Glutamatergic neuron (in vitro differentiated cells): Measurements from ENCODE around the gene TRAF2. TPM values are rescaled to one million over a fixed set of nuclear protein-coding genes. Genes with fewer than 3 reads are reported as not detected.

Source experiments
- DNase-seq: peaks from one replicate; pipeline ENCODE4 v3.0.0; 2022
- H3K27ac Mint-ChIP-seq: one replicate; pipeline ENCODE4 v1.8.0; 2020; ENCODE audit warnings: mild to moderate bottlenecking, mixed read lengths, inconsistent platforms; ENCODE audit not compliant: unreplicated experiment
- H3K27me3 Mint-ChIP-seq: one replicate; pipeline ENCODE4 v1.8.0; 2020; ENCODE audit warnings: mild to moderate bottlenecking, moderate library complexity, mixed read lengths, inconsistent platforms; ENCODE audit not compliant: unreplicated experiment
- H3K36me3 Mint-ChIP-seq: one replicate; pipeline ENCODE4 v1.8.0; 2020; ENCODE audit warnings: mild to moderate bottlenecking, mixed read lengths, inconsistent platforms; ENCODE audit not compliant: unreplicated experiment
- H3K4me1 Mint-ChIP-seq: one replicate; pipeline ENCODE4 v1.8.0; 2020; ENCODE audit warnings: mild to moderate bottlenecking, low read depth, mixed read lengths, inconsistent platforms; ENCODE audit not compliant: unreplicated experiment
- H3K4me3 Mint-ChIP-seq: one replicate; pipeline ENCODE4 v1.8.0; 2020; ENCODE audit warnings: mild to moderate bottlenecking, mixed read lengths, inconsistent platforms; ENCODE audit not compliant: unreplicated experiment
- H3K9me3 Mint-ChIP-seq: one replicate; pipeline ENCODE4 v1.8.0; 2020; ENCODE audit warnings: mild to moderate bottlenecking, moderate library complexity, mixed read lengths, inconsistent platforms; ENCODE audit not compliant: unreplicated experiment
- CTCF ChIP-seq: fragments of 200-600 bp; sonication (generic); IDR thresholded peaks from one replicate; pipeline ENCODE4 v1.5.0; 2021; ENCODE audit not compliant: partially characterized antibody, unreplicated experiment
- total RNA-seq: library from RNA; stranded (reverse); fragmentation: NEBNext Ultra II Directional; extraction: Animal tissue kit (Norgen Biotek cat#: 25700); gene quantifications from one replicate; pipeline ENCODE4 v1.2.1, GENCODE V29; 2021; ENCODE audit not compliant: unreplicated experiment

Gene TRAF2
- total RNA-seq, 1 donor from 2014 or later = 27.3 TPM

GRCh38 chr9:136910901-136911245 is 24.6 kb downstream of the TRAF2 start:
- H3K4me3 Mint-ChIP-seq = no peak overlapping the region

GRCh38 chr9:136913701-136914438 is 27.6 kb downstream of the TRAF2 start:
- Mint-ChIP-seq H3K36me3 (no peaks in the 10 kb centered on the region), H3K4me1 (peaks cover 12% of the 10 kb centered on the region), H3K27ac (no peak overlapping the region), H3K27me3 (peaks cover 2% of the 10 kb centered on the region), H3K9me3 (peaks cover 4% of the 10 kb centered on the region), H3K4me3 (no peak overlapping the region)
- no peak for DNase-seq
- no peak for TF ChIP-seq CTCF

More at GRCh38 chr9:136910901-136911245, 24.6 kb downstream of the TRAF2 start:
- no peak for TF ChIP-seq CTCF
- H3K36me3 Mint-ChIP-seq = peaks cover 4% of the 10 kb centered on the region
- peaks cover 1% of the 10 kb centered on the region for H3K27me3 Mint-ChIP-seq
- no peak overlapping the region for H3K27ac Mint-ChIP-seq
- H3K4me1 Mint-ChIP-seq = peaks cover 7% of the 10 kb centered on the region
- H3K9me3 Mint-ChIP-seq = peaks cover 2% of the 10 kb centered on the region
- DNase-seq = no peak

- Mint-ChIP-seq H3K36me3 (no peaks in the 10 kb centered on the region), H3K27ac (no peak overlapping the region), H3K4me3 (no peak overlapping the region), H3K9me3 (peaks cover 5% of the 10 kb centered on the region), H3K27me3 (peaks cover 2% of the 10 kb centered on the region), H3K4me1 (peaks cover 12% of the 10 kb centered on the region)
- no peak for DNase-seq
- TF ChIP-seq CTCF = no peak
Observed at GRCh38 chr9:136915632-136916329, 29.5 kb downstream of the TRAF2 start.

- no peak for TF ChIP-seq CTCF
- peaks cover 5% of the 10 kb centered on the region for H3K9me3 Mint-ChIP-seq
Observed at GRCh38 chr9:136916330-136917184, 30.2 kb downstream of the TRAF2 start.

More at GRCh38 chr9:136916330-136917184, 30.2 kb downstream of the TRAF2 start:
- H3K27ac Mint-ChIP-seq = no peak overlapping the region
- DNase-seq = no peak
- no peak overlapping the region for H3K4me3 Mint-ChIP-seq
- peaks cover 12% of the 10 kb centered on the region for H3K4me1 Mint-ChIP-seq
- H3K27me3 Mint-ChIP-seq = peaks cover 2% of the 10 kb centered on the region
- no peaks in the 10 kb centered on the region for H3K36me3 Mint-ChIP-seq
